ENCODE data around the gene KLHL33.

The KLHL33 gene

DNA sequence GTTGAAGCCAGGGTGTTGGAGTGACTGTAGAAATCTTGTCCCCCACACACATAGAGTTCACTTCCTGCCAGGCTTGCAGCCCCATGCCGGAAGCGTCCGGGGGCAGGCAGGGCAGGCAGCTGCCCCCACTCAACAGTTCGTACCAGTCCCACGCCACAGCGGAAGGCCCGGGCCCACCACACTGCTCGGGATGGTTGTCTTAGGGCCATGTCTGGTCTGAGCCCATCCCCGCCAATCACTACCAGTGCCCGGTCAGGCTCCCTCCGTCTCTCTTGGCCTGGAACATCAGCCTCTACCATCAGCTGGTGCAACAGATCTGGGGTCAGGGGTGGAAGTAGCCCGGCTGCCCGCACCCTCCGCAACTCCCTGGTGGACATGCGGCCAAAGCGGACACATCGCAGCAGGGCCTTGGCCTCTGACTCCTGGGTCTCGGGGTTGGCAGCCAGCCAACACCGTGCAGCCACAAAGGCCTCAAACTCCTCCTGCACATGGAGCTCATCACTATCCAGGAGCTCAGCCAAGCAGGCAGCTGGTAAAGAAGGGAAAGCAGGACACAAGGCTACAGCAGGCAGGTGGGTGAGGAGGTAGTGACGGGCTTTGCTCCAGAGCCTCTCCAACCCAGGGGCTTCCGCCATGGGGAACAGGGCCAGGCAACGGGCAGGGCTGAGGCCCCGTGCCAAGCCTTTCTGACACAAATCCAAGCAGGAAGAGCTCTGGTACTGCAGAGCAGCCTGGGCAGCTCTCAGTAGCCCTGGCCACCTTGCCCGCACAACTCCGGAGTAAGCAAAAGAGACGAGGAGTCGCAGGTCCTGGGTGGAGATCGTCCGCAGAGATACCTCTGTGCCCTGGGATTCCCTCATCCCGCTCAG, 5.9 kb downstream of the KLHL33 start:
- Histone ChIP-seq H3K9ac (ENCODE audit: low read length) (no peak overlapping the region), H3K27ac (ENCODE audit: low read depth, low read length) (no peak overlapping the region), H2AFZ (ENCODE audit: low read depth, low read length, severe bottlenecking) (no peak overlapping the region), H3F3A (ENCODE audit: insufficient read depth) (no peaks in the 10 kb centered on the region), H4K20me1 (ENCODE audit: low read depth, low read length) (no peaks in the 10 kb centered on the region), H3K4me3 (ENCODE audit: insufficient read depth, low read length, poor library complexity, severe bottlenecking) (no peak overlapping the region), H3K36me3 (ENCODE audit: low read length) (no peaks in the 10 kb centered on the region), H3K9me3 (ENCODE audit: insufficient read depth, low read length) (no peaks in the 10 kb centered on the region), H3K9me2 (replicated peaks; ENCODE audit: insufficient read depth, low read length) (no peaks in the 10 kb centered on the region), H3K27me3 (ENCODE audit: low read length) (no peaks in the 10 kb centered on the region), H3K79me2 (ENCODE audit: insufficient read depth, low read length) (no peaks in the 10 kb centered on the region), H3K4me2 (ENCODE audit: low read depth, low read length, poor library complexity, severe bottlenecking) (no peak overlapping the region)
- TF ChIP-seq, protein P1, sequence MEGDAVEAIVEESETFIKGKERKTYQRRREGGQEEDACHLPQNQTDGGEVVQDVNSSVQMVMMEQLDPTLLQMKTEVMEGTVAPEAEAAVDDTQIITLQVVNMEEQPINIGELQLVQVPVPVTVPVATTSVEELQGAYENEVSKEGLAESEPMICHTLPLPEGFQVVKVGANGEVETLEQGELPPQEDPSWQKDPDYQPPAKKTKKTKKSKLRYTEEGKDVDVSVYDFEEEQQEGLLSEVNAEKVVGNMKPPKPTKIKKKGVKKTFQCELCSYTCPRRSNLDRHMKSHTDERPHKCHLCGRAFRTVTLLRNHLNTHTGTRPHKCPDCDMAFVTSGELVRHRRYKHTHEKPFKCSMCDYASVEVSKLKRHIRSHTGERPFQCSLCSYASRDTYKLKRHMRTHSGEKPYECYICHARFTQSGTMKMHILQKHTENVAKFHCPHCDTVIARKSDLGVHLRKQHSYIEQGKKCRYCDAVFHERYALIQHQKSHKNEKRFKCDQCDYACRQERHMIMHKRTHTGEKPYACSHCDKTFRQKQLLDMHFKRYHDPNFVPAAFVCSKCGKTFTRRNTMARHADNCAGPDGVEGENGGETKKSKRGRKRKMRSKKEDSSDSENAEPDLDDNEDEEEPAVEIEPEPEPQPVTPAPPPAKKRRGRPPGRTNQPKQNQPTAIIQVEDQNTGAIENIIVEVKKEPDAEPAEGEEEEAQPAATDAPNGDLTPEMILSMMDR (IDR thresholded peaks at IDR 0.05; ENCODE audit: insufficient read depth, low read length, poor library complexity, severe bottlenecking): no peak
- TF ChIP-seq EZH2phosphoT487 (conservative IDR thresholded peaks at IDR 0.05; ENCODE audit: low read length): no peak

DNA sequence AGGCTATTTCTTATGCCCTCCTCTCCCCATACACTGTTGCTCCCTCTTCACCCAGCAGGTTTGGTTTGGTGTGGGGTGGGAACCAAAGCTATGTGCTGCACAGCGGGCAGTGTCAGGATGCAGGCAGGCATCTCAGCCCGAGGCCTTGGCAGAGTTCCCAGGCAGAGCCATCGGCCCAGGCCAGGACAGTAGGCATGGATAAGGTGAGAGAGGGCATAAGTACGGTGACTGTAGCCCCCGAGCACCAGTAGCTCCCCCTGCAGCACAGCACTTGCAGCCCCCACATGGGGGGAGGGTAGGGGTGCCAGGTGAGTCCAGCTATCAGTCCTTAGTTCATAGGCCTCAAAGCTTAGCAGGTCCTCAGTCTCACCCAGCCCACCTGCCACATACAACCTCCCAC, 7.2 kb downstream of the KLHL33 start:
- Histone ChIP-seq H4K20me1 (ENCODE audit: low read depth, low read length) (no peaks in the 10 kb centered on the region), H3K4me2 (ENCODE audit: low read depth, low read length, poor library complexity, severe bottlenecking) (no peak overlapping the region), H3K9me3 (ENCODE audit: insufficient read depth, low read length) (no peaks in the 10 kb centered on the region), H3K36me3 (ENCODE audit: low read length) (no peaks in the 10 kb centered on the region), H3F3A (ENCODE audit: insufficient read depth) (no peaks in the 10 kb centered on the region), H3K4me3 (ENCODE audit: insufficient read depth, low read length, poor library complexity, severe bottlenecking) (no peak overlapping the region), H3K9ac (ENCODE audit: low read length) (no peak overlapping the region), H2AFZ (ENCODE audit: low read depth, low read length, severe bottlenecking) (no peak overlapping the region), H3K79me2 (ENCODE audit: insufficient read depth, low read length) (no peaks in the 10 kb centered on the region), H3K27ac (ENCODE audit: low read depth, low read length) (no peak overlapping the region), H3K27me3 (ENCODE audit: low read length) (no peaks in the 10 kb centered on the region), H3K9me2 (replicated peaks; ENCODE audit: insufficient read depth, low read length) (no peaks in the 10 kb centered on the region)
- TF ChIP-seq, protein P1 (IDR thresholded peaks at IDR 0.05; ENCODE audit: insufficient read depth, low read length, poor library complexity, severe bottlenecking): no peak
- TF ChIP-seq EZH2phosphoT487 (conservative IDR thresholded peaks at IDR 0.05; ENCODE audit: low read length): no peak

DNA sequence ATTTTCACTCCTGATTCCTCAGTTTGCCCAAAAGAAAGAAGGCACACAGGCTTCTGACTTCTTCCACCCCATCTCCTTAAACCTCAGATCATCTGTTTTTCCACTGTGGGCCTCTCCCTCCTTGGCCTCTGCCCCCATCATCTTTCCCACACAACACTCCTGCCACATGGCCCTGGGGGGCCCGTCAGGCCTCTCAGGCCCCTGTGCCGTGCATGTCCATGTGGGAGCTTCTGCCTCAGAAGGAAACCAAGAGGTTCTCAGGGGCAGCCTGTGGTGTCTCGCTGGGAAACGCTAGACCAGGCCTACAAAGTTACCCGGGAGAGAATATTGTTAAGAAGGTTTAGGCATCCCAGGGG, 8.0 kb downstream of the KLHL33 start:
- H3K36me3 ChIP-seq (ENCODE audit: low read length): no peaks in the 10 kb centered on the region
- H3K4me2 ChIP-seq (ENCODE audit: low read depth, low read length, poor library complexity, severe bottlenecking): peak overlapping the region; percentile 31
- no peaks in the 10 kb centered on the region for H4K20me1 ChIP-seq (ENCODE audit: low read depth, low read length)
- H2AFZ ChIP-seq (ENCODE audit: low read depth, low read length, severe bottlenecking): peak overlapping the region; percentile 65
- peak overlapping the region; percentile 30 for H3K9ac ChIP-seq (ENCODE audit: low read length)
- H3F3A ChIP-seq (ENCODE audit: insufficient read depth): no peaks in the 10 kb centered on the region
- no peaks in the 10 kb centered on the region for H3K79me2 ChIP-seq (ENCODE audit: insufficient read depth, low read length)
- TF ChIP-seq, protein P1 (IDR thresholded peaks at IDR 0.05; ENCODE audit: insufficient read depth, low read length, poor library complexity, severe bottlenecking): no peak
- TF ChIP-seq EZH2phosphoT487 (conservative IDR thresholded peaks at IDR 0.05; ENCODE audit: low read length): no peak
- no peak overlapping the region for H3K27ac ChIP-seq (ENCODE audit: low read depth, low read length)
- no peak overlapping the region for H3K4me3 ChIP-seq (ENCODE audit: insufficient read depth, low read length, poor library complexity, severe bottlenecking)
- no peaks in the 10 kb centered on the region for H3K9me3 ChIP-seq (ENCODE audit: insufficient read depth, low read length)
- H3K27me3 ChIP-seq (ENCODE audit: low read length): no peaks in the 10 kb centered on the region
- H3K9me2 ChIP-seq (replicated peaks; ENCODE audit: insufficient read depth, low read length): no peaks in the 10 kb centered on the region

Data from SU-DHL-6 (cell line).